SK-N-SH treated with all-trans-retinoic acid at 6 μM for 48 hours (cell line): ENCODE measurements around the gene CARD14.

Experiments used
- ARNTL ChIP-seq: fragments of 450-650 bp; formaldehyde crosslinking; IDR thresholded peaks from 2 replicates; pipeline ENCODE4 v1.5.0; 2020; ENCODE audit warnings: low read depth, mild to moderate bottlenecking, moderate library complexity, borderline replicate concordance
- CSDC2 ChIP-seq: fragments of 250-450 bp; sonication (Bioruptor Pico); IDR thresholded peaks from 2 replicates; pipeline ENCODE4 v1.5.0; 2020; ENCODE audit warnings: mild to moderate bottlenecking, moderate library complexity
- TCF4 ChIP-seq: fragments of 250-450 bp; sonication (Bioruptor Pico); IDR thresholded peaks from 2 replicates; pipeline ENCODE4 v1.8.0; 2021; ENCODE audit warnings: mild to moderate bottlenecking, moderate library complexity, borderline replicate concordance
- ZFP3 ChIP-seq: fragments of 250-450 bp; sonication (Bioruptor Pico); IDR thresholded peaks from 2 replicates; pipeline ENCODE4 v1.5.0; 2020; ENCODE audit warnings: mild to moderate bottlenecking, moderate library complexity
- ZFP30 ChIP-seq: fragments of 450-650 bp; formaldehyde crosslinking; IDR thresholded peaks from 2 replicates; pipeline ENCODE4 v1.5.0; 2022; ENCODE audit warnings: mild to moderate bottlenecking, moderate library complexity

GRCh38 chr17:80191192-80191591, 21.4 kb downstream of the CARD14 start:
- no peak for TF ChIP-seq ZFP30 (CRISPR knock-in tag)
- no peak for TF ChIP-seq CSDC2 (CRISPR knock-in tag)
- no peak for TF ChIP-seq TCF4
- TF ChIP-seq ARNTL = no peak
- no peak for TF ChIP-seq ZFP3
